Body of pancreas (tissue), 4 donors: Measurements from ENCODE around the gene FAM89B. TPM values are rescaled to one million over a fixed set of nuclear protein-coding genes. Genes with fewer than 3 reads are reported as not detected.

ENCODE experiments used
- ATAC-seq: fragments of 150-250 bp; one replicate; pipeline ENCODE4 v1.9.1; 2016
- DNase-seq, 4 donors: peaks; one replicate each; pipeline ENCODE4 v3.0.0-alpha.2; 2019
- H3K27ac ChIP-seq, 4 donors: fragments of 200-600 bp; sonication (generic); 1 replicate in 3 of 4; 2 replicates in 1 of 4; pipeline versions ENCODE4 v1.5.1 to v1.6.1; 2016 to 2019; ENCODE audit warnings: mild to moderate bottlenecking in 1 of 4, mixed read lengths in 1 of 4, moderate library complexity in 1 of 4
- H3K27me3 ChIP-seq, 2 donors: fragments of 200-600 bp; sonication (generic); one replicate each; pipeline ENCODE4 v1.6.0; 2016; ENCODE audit warnings: mild to moderate bottlenecking in 1 of 2
- H3K36me3 ChIP-seq, 2 donors: fragments of 200-600 bp; sonication (generic); replicated peaks in 1 of 2; 2 replicates each; pipeline ENCODE4 v1.5.1; 2016; ENCODE audit warnings: low read depth in 2 of 2; ENCODE audit not compliant: insufficient read depth in 1 of 2
- H3K4me1 ChIP-seq: fragments of 200-600 bp; sonication (generic); one replicate; pipeline ENCODE4 v1.6.0; 2016
- H3K4me3 ChIP-seq, 2 donors: fragments of 200-600 bp; sonication (generic); 1 replicate in 1 of 2; 2 replicates in 1 of 2; pipeline ENCODE4 v1.5.1; 2016 to 2019
- H3K9me3 ChIP-seq, 3 donors: fragments of 200-600 bp; sonication (generic); 1 replicate in 2 of 3; 2 replicates in 1 of 3; pipeline ENCODE4 v1.5.1; 2016
- CTCF ChIP-seq, 7 experiments: fragments of 450-650 bp in 4 of 7; fragments of 200-600 bp in 3 of 7; sonication (generic) in 3 of 7; IDR thresholded peaks; one replicate each; pipeline ENCODE4 v1.5.1; 2016 to 2019; ENCODE audit warnings: antibody characterized with exemption in 7 of 7
- POLR2A ChIP-seq, 3 donors: fragments of 450-650 bp; IDR thresholded peaks; one replicate each; pipeline ENCODE4 v1.6.1; 2016; ENCODE audit warnings: antibody characterized with exemption in 3 of 3, mild to moderate bottlenecking in 2 of 3
- WGBS, 2 donors: methylation state at CpG; one replicate each; pipeline ENCODE4 v1.1.5; 2017; 5-methylcytosine and 5-hydroxymethylcytosine counted together
- intact Hi-C: fragments of 100-400 bp; cut with DNase I; formaldehyde crosslinking; loops from one replicate; pipeline ENCODE4 v1.15.1; 2023
- total RNA-seq, 2 donors: library from RNA; depleted of rRNA; stranded (reverse); fragments of >200 nt; gene quantifications; one replicate each; pipeline ENCODE4 v1.1.0, GENCODE V29; 2016

FAM89B gene
- total RNA-seq, 2 donors from 2014 or later, result 44.8 to 116 TPM

- Histone ChIP-seq H3K4me1 (peaks cover 10% of the 10 kb centered on the region), H3K4me3 (no peak overlapping the region), H3K27me3 (no peaks in the 10 kb centered on the region), H3K36me3 (peaks cover 0 to 1% of the 10 kb centered on the region in 2 donors), H3K9me3 (no peaks in the 10 kb centered on the region), H3K27ac (no peak overlapping the region)
- TF ChIP-seq POLR2A (IDR thresholded peaks at IDR 0.05) (no peak), CTCF (IDR thresholded peaks at IDR 0.05) (no peak)
- 89 to 100% methylated on average over 2 to 3 of the region's 3 CpGs for WGBS, 2 donors
- DNase-seq (no peak), ATAC-seq (no peak)
- intact Hi-C loops, result no loop called here
Observed at GRCh38 chr11:65581928-65582327, 9.6 kb downstream of the FAM89B start.

- peaks cover 0 to 1% of the 10 kb centered on the region in 2 donors for H3K36me3 ChIP-seq
Observed at GRCh38 chr11:65583589-65583988, 11.3 kb downstream of the FAM89B start.

GRCh38 chr11:65584106-65584505, 11.8 kb downstream of the FAM89B start:
- no peaks in the 10 kb centered on the region for H3K27me3 ChIP-seq
- intact Hi-C loops, result no loop called here
- H3K36me3 ChIP-seq, result peaks cover 0 to 1% of the 10 kb centered on the region in 2 donors
- WGBS, 2 donors, result 72 to 82% methylated on average over 6 to 8 of the region's 8 CpGs
- H3K27ac ChIP-seq, result no peak overlapping the region
- no peak overlapping the region for H3K4me3 ChIP-seq
- TF ChIP-seq CTCF (IDR thresholded peaks at IDR 0.05) (no peak), POLR2A (IDR thresholded peaks at IDR 0.05) (no peak)
- DNase-seq, result no peak
- no peaks in the 10 kb centered on the region for H3K9me3 ChIP-seq
- no peak for ATAC-seq
- H3K4me1 ChIP-seq, result no peaks in the 10 kb centered on the region

More at GRCh38 chr11:65583589-65583988, 11.3 kb downstream of the FAM89B start:
- intact Hi-C loops, result no loop called here
- ATAC-seq (no peak), DNase-seq (no peak)
- Histone ChIP-seq H3K4me1 (no peaks in the 10 kb centered on the region), H3K27ac (no peak overlapping the region), H3K27me3 (no peaks in the 10 kb centered on the region), H3K9me3 (no peaks in the 10 kb centered on the region), H3K4me3 (no peak overlapping the region)
- 78 to 86% methylated on average over 8 to 10 of the region's 10 CpGs for WGBS, 2 donors
- TF ChIP-seq POLR2A (IDR thresholded peaks at IDR 0.05) (no peak), CTCF (IDR thresholded peaks at IDR 0.05) (no peak)

- Histone ChIP-seq H3K4me1 (no peaks in the 10 kb centered on the region), H3K9me3 (no peaks in the 10 kb centered on the region), H3K27me3 (no peaks in the 10 kb centered on the region), H3K27ac (no peak overlapping the region), H3K36me3 (peaks cover 0 to 1% of the 10 kb centered on the region in 2 donors), H3K4me3 (no peak overlapping the region)
- TF ChIP-seq CTCF (IDR thresholded peaks at IDR 0.05), result no peak
- TF ChIP-seq POLR2A (IDR thresholded peaks at IDR 0.05), result no peak
- intact Hi-C loops, result no loop called here
- peak in 3 of 4 donors; percentile 42 to 48 (median 47) for DNase-seq
- WGBS, 2 donors, result 35 to 37% methylated on average over 9 to 45 of the region's 46 CpGs
- peak; percentile 13 for ATAC-seq
Observed at GRCh38 chr11:65584723-65585171, 12.4 kb downstream of the FAM89B start.
